GM12892 (cell line): ENCODE measurements around the gene BARD1.

Experiments used
- POLR2A ChIP-seq: IDR thresholded peaks from 2 replicates; pipeline ENCODE4 v1.6.1; 2011; ENCODE audit warnings: low read depth, low read length, control low read depth
- POLR2AphosphoS5 ChIP-seq: IDR thresholded peaks from 2 replicates; pipeline ENCODE4 v1.6.1; 2011; ENCODE audit warnings: low read depth, low read length, control low read depth

- TF ChIP-seq POLR2A = no peak
- no peak for TF ChIP-seq POLR2AphosphoS5
These were observed 78.6 kb downstream of the BARD1 start for GRCh38 chr2:214730800-214731407.
